Measurements from ENCODE around the gene DNMT3B.

DNA sequence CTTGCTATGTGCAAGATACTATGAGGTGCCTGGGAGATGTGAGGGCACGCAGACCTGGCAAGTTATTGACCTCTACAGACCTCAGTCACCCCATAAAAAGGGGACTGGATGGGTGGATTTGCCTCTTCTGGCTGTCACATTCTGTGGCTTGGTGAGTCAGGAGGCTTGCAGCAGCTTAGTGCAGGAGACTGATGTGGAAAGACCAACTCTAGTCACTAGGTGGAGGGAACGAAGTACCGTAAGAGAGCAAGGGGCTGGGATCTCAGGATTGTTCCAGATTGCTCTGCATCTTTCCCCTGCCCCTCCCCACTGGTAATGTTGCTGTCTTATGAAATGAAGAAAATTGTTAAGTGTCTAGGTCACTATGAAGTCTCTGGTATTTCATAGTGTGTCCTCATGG is 60.9 kb downstream of the DNMT3B start:
- TF ChIP-seq EZH2phosphoT487 (IDR thresholded peaks at IDR 0.05; ENCODE audit: borderline replicate concordance, low read length), result no peak
- TF ChIP-seq, protein P1, sequence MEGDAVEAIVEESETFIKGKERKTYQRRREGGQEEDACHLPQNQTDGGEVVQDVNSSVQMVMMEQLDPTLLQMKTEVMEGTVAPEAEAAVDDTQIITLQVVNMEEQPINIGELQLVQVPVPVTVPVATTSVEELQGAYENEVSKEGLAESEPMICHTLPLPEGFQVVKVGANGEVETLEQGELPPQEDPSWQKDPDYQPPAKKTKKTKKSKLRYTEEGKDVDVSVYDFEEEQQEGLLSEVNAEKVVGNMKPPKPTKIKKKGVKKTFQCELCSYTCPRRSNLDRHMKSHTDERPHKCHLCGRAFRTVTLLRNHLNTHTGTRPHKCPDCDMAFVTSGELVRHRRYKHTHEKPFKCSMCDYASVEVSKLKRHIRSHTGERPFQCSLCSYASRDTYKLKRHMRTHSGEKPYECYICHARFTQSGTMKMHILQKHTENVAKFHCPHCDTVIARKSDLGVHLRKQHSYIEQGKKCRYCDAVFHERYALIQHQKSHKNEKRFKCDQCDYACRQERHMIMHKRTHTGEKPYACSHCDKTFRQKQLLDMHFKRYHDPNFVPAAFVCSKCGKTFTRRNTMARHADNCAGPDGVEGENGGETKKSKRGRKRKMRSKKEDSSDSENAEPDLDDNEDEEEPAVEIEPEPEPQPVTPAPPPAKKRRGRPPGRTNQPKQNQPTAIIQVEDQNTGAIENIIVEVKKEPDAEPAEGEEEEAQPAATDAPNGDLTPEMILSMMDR (conservative IDR thresholded peaks at IDR 0.05; ENCODE audit: low read depth, low read length), result 0 out of 2 replicates have a peak, but pooled peaks have one; percentile 10
